NCI-H2081 (cell line): Measurements from ENCODE around the gene APBA2.

ENCODE experiments used
- DNase-seq, 2 experiments: peaks; one replicate each; lab custom pipeline; 2025; lab: John Stamatoyannopoulos, UW

The APBA2 gene

DNA sequence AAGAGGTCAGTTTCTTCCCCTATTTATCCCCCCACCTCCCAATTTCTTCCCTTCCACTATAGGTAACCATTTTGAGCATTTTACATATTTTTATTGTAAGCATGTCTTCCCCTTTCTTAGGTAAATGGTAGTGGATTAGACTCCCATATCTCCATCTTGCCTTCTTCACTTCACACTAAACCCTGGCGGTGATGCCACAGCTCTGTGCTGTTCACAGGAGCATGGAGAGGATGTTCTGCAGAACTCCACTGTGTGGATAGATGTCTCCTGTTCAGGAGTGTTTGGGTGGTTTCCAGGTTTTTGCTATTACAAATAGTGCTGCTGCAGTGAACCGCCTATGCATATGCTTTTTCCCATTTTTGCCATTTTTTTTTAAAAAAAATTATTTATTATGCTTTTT lies 201.1 kb downstream of the APBA2 start:
- no peak for DNase-seq

DNA sequence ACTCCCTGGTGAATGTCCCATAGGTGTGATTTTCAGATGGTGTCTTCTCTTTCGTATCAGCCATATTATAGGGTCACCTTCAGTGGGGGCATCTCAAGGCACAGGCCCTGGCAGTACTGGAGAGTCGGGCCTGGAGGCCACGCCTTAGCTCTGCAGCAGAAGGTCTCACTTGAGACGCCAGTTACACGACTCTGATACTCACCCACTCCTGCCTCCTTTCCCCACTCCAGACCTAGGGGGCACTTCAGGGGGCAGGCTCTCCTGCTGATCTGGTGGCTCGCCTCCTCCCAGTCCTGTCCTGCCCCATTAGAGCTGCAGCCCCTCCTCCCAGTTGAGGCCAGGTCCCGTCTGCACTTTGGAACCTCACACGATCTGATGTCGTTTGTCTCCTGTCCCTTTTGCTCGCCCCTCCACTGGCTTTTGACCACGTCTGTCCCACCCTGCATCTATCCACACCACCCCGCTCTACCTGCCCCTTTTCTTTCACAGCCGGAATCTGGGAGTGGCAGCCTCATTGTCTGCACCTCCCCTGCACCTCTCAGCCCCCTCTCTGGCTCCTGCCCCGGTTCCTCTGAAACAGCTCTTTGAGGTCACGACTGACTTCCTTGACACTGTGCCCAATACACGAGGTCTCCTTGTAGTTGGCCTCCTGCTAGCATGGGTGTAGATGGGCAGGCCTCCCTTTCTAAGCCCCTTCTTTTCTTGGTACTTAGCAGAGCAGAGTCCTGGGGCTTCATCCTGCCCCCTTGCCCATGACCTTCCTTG lies 201.9 kb downstream of the APBA2 start:
- no peak for DNase-seq

DNA sequence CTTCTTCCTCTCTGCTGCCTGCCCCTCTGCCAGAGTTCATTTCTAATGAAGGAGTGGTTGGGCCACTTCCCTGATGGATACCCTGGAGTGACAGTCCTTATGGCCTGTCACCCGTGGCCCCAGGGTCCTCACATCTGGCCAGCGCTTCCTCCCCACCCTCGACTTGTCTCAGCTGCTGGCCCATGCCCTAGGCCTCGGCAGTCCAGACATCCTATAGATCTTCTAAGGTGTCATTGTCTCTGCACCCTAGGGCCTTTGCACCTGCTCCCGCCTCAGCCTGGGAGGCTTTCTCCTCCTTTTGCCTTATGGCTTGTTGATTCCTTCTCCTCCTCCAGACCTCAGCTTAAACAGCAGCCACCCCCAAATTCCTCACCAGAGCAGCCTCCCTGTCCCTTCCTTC lies 202.9 kb downstream of the APBA2 start:
- no peak for DNase-seq

DNA sequence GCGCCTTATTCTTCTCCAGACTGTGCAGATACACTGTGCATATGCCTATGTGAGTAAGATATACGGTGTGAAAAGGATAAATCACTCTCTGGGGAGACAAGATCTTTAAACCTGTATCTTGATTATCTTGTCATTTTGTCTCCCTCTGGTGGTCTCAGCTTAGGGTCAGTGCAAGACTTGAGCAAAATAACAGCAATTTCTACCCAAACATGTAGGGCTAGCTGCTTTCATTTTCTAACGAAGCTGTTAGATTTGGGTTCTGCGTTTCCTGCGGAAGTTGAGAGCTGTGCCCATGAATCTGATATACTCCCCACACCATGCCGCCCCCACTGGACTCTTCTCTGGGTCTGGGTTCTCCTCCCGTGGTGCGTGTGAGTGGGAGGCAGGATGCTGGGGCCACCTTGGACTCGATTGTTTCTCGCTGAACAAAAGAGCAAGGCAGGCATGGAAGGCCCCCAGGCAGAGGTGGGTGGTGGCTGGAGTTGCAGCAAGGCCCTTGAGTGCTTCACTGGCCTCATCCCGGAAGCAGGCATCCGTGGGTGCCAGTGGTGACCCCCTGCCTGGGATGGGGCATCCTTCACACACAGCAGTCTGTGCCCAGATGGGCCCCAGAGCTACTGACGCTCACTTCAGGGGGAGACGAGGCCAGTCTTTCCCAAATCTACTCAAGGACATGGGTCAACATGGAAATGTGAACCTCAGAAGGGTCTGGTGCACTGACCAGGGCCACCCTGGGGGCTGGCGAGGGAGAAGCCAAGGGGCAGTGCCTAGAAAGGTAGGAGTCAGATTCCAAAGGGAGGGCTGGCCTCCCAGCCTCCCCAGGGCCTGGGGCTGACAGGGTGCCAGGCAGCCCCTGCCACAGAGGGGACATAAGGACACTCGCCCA lies 204.2 kb downstream of the APBA2 start:
- DNase-seq, result no peak

DNA sequence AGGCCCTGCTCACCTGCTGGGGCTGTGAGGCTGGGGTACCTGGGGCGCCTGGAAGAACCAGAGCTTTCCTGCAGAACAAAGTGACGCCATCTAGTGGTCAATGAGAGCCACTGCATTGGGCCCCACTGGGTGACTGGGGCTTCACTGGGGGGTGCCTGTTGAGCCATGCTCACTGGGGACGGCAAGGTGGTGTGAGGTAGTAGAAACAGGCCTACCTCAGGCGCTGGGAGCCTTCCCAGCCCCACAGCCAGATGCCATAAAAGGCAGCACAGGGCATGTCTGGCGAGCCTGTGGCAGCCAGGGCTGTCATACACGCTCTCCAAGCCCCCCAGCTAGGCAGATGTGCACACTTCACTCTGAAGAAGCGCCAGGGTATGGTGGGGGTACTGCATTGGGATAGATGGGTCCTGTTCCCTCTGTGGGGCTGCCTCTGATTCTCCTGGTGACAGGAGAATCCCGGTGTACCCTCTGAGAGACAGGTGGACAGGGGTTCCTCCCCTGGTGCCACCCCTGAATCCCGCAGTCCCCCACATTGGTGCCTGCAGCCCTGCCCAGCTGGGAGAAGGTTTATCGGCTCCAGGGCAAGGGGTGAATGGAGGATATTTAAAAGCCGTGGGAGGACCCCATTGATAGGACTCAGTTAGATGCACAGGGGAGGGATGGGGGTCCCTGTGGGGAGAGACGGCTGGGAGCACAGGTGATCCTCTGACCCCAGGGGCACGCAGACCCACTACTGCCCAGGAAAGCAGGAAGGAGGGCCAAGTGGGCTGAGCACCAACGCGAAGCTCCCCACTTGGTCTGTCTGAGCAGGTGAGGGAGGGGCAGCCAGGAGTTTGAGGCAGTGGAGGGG lies 205.1 kb downstream of the APBA2 start:
- DNase-seq, result peak; percentile 8 to 37

DNA sequence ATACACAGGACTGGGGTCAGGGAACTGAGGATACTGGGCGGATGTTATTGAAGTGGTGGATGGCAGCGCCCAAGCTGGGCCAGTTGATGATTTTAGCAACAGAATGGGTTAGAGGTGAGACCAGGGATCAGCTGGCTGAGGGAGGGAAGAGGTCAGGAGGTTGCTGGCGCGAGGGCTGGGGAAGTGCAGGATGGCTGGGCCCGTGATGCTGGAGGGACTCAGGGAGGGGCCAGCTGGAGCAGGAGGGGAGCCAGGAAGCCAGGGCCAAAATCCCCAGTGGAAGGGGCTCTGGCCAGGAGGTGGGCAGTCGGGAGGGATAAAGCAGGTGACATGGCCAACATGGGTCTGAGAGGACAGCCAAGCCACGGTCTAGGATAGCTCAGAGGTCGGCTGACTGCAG lies 205.9 kb downstream of the APBA2 start:
- DNase-seq, result no peak

DNA sequence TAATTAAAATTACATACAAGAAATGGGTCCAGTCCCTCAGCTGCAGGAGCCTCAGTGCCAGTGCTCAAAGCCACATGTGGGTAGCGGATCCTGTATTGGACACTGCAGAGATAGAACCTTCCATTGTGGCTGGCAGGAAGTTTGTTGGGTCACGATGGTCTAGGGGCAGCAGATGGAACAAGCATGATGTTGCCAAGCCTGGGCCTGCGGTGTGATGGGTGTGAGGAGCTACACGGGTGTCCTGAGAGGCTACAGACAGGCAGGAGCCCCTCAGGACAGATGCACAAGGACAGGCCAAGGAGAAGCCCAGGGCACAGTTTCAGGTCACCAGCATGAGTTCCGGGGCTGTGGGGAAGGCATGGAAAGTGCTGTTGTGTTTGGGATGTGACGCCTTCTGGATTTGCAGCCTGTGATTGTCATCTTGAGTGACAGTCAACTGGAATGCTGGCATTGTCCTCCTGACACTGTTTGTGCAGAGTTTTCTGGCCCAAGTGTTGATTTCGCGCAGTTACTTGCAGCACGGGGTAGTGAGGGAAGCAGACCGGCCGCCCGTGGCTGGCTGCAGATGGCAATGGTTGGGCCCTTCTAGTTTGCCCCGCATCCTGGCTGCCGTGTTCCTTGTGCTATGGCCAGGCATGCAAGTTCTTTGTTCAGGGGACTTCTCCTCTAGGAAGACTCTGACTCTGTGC lies 206.7 kb downstream of the APBA2 start:
- no peak for DNase-seq

DNA sequence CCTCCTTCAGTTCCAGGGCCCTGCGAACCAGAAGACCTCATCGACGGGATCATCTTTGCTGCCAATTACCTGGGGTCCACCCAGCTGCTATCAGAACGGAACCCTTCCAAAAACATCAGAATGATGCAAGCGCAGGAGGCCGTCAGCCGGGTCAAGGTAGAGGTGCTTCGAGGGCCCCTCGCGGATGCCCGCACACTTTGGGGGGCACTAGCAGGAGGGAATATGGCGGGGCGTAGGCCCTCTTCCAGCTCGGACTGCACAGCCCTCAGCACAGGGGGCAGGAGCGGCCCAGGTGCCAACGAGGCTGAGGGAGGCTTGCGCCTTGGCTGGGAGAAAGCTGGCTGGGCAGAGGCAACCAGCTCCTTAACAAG lies 207.3 kb downstream of the APBA2 start:
- no peak for DNase-seq

DNA sequence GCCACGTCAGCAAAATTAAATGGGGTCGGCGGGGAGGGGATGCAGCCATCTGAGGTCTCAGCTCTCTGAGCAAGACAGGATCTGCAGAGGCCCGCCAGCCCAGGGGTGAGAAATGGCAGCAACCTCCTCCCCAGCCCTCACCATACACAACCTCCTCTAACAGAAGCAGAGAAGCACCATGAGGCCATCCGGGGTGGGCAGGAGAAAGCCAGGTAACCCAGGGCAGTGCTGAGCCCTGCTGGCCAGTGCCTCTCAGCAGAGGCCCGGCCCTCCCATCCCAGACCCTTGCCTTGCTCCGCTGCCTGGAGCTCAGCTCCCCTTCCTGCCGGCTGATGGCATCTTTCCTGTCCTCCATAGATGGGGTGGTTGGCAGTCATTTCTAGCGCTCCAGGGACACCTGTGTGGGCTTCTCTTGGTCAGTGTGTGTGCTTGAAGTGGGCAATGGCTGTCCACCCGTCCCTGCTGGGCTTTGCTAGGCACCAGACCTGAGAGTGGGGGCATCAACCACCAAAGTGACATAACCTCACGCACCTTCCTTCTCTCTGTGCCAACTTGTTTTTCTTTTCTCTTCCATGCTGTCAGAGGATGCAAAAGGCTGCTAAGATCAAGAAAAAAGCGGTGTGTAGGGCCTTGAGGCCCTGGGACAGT lies 208.0 kb downstream of the APBA2 start:
- no peak for DNase-seq

DNA sequence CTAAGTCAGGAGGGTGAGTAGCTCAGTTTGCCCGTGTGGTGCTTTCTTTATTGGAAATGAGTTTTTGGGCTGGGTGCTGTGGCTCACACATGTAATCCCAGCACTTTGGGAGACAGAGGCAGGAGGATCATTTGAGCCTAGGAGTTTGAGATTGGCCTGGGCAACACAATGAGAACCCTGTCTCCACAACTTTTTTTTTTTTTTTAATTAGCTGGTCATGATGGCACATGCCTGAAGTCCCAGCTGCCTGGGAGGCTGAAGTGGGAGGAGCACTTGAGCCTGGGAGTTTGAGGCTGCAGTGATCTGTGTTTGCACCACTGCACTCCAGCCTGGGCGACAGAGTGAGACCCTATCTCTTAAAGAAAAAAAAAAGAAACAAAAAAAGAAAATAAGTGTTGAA lies 208.9 kb downstream of the APBA2 start:
- DNase-seq, result no peak

DNA sequence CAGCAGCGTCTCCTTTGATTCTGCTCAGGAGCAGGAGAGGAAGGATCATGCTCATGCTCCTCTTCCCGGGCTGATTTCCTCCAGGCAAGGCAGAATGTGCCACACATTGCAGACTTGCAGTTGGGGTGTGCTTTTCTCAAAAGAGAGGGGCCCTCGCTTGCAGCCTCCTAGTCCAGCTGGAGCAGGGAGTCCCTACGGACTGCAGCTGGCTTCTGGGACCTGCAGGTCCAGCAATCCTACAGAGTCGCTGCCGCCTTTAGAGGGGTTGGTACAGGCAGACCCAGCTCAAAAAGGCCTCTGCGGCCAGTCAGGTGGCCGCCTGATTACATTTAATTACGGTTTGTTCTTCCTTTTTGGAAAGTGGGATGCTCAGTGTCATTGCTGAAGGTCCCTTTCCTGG lies 210.0 kb downstream of the APBA2 start:
- no peak for DNase-seq

DNA sequence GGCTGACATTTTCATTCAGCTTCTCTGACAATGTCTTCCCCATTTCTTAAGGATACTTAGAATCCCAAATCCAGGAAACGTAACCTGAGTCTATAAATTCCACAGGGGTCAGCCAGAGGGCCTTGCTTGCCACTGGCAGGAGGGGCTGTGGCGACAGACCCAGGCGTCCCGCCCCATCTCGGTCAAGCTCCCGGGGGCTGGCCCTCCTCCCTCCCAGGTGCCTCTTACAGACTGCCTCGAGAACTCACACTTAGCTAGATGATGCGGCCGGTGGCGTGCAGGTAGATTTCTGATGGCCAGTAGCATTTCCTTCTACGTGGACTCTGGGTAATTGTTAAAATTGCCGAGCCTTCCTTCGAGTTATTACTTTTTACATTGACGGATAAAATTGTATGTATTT lies 211.4 kb downstream of the APBA2 start:
- DNase-seq, result no peak

DNA sequence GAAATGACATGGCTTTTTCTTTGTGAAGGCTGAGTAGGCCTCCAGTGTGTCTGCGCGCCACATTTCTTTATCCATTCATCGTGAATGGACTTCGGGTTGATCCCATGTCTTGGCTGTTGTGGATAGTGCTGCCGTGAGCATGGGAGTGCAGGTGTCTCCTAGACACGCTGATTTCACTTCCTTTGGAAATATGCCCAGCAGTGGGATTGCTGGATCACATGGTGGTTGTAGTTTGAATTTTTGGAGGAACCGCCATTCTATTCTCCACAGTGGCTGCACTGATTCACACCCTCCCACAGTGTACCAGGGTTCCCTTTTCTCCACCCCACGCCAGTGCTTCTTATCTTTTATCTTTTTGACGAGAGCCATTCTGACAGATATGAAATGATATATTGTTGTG lies 212.2 kb downstream of the APBA2 start:
- DNase-seq, result peak in 1 of 2 experiments; percentile 35

DNA sequence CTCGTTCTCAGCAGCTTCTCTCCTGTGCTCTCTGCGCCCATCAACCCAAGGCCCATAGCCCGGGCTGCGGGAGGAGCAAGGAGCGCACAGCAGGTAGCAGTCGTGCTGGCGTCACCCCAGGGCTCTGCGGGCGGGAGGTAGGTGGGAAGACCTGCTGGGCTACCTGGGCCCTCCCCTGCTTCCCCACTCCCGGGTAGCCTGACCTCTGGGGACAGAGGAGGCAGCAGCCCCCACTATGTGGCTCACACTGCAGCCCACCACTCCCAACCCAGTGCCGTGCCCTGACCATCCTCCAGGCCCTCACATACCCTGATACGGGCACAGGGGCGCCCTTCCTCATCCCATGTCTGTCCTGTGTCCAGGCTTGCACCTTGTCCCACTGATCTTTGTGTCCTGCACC lies 212.9 kb downstream of the APBA2 start:
- no peak for DNase-seq

DNA sequence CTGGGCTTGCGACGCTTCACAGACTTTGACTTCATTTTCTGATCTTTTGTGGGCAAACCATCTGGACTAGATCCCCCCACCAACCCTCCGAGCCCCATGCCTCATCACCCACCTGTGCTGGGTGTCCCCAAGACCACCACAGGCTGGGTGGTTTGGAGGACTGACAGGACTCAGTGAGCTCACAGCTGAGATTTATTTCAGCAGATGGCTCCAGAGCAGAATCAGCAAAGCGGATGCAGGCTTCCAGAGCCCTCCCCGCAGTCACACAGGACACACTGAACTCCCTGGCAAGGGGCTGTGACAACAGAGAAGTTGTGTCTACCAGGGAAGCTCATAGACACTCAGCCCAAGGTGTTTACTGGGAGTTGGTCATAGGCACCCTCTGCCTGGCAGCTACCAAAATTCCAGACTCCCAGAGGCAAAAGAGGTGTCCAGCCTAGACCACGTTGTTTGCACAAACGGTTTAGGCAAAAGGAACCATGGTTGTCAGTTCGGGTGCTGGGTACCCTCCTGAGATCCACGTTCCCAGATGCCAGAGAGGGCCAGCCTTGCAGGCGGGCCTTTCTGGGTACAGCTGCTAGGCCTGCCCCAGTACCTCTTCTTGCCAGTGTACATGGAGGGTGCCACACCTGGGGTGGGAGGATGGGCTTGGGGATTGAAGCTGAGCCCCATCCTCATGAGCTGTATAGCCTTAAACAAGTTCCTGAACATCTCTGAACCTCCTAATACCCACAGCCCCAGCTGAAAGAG lies 213.5 kb downstream of the APBA2 start:
- no peak for DNase-seq

DNA sequence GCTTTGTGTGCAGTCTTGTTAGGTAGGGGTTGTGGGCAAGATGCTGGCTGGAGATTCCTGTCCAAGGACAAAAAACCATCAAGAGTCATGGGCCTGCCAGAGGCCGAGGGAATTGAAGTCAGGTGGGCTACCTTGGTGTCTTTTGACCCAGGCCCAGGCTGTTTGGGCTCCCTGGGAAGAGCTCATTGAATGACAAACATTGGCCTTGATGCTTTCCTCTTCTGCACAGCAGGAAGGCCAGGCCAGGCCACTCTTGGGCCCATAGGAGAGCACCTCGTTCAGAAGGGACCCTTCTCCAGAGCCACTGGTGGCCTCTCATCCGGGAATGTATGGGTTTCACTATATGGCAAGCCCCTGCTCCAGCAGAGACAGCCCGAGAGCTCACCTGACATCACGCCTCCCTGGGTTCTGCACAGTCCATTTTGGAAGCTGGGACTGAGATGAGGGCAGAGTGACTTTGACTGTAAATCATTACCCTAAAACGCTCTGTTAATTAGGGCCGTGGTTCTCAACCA lies 214.8 kb downstream of the APBA2 start:
- DNase-seq, result no peak

DNA sequence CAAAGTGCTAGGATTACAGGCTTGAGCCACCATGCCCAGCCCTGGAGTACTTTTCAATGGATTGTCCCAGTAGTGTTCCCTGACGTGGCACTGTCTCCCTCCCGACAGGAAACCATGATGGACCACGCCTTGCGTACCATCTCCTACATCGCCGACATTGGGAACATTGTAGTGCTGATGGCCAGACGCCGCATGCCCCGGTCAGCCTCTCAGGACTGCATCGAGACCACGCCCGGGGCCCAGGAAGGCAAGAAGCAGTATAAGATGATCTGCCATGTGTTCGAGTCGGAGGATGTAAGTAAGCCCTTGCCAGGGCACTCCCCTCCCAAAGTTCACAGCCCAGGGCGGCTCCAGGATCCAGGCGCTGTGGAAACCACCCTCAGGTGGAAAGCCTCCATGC lies 215.7 kb downstream of the APBA2 start:
- no peak for DNase-seq

DNA sequence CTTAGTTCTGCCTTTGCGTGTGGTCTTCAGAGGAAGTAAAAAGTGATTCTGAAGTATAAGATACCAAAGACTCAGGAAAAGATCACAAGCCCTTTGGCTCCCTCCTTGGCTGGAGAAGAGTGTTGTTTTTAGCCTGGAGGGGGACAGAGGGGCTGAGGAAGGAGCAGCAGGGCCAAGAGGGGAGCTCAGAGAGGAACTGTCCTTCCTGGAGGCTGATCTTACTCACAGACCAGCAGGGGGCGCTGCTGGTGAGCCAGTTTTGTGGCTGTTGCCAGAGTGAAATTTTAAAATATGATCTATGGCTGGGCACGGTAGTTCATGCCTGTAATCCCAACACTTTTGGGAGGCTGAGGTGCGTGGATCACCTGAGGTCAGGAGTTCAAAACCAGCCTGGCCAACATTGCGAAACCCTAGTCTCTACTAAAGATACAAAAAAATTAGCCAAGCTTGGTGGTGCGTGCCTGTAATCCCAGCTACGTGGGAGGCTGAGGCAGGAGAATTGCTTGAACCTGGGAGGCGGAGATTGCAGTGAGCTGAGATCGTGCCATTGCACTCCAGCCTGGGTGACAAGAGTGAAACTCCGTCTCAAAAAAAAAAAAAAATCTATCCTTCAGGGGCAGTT lies 216.5 kb downstream of the APBA2 start:
- DNase-seq, result peak; percentile 34 to 35

DNA sequence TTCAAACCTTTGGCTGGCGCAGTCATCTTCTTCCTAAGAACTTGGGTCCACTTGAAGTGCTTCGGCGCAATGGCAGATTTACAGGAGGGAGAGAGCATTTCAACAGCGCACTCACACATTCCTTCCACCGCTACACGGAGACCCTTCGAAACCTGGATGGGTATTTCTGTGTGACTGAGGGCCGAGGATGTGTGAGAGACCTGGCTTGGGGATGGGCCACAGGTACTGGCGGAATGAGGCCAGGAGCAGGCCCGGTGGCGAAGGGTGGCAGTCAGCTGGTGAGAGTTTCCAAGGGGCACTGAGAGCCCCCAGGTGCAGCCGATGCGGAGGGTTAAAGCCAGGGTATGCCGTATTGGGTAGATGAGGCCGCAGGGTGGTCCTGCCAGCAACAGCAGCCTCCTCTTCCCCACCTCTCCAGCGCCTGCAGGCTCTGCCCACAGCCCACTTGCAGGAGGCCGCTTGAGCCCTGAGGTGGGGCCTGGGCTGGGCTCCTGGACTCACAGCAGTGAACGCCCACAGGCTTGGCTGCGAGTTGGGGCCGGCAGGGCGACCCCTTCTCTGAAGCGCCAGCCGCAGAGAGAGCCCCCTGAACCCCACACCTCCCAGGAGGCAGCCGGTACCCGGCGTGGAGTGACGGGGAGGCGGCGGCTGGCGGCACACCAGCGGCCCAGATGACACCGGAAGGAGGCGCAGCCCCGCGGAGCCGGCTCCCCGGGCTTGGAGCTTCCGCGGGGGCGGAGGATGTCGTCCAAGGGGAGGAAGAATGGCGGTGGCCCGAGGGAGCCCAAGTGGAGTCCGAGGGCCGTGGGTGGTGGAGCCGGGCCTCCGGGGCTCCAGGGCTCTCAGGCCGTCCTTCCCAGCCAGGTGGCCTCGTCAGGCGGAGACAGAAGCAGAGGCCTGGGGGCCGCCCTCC lies 217.4 kb downstream of the APBA2 start:
- no peak for DNase-seq
